Vagina (tissue), 2 donors: ENCODE data around the gene B4GALT5.

Source experiments
- POLR2A ChIP-seq, 2 donors: fragments of 450-650 bp; IDR thresholded peaks; one replicate each; pipeline ENCODE4 v1.6.1; 2017; ENCODE audit warnings: antibody characterized with exemption in 2 of 2, mild to moderate bottlenecking in 2 of 2, moderate library complexity in 2 of 2
- TF ChIP-seq, protein P1 (sequence below), 3 experiments: fragments of 450-650 bp in 2 of 3; fragments of 200-600 bp in 1 of 3; sonication (generic) in 1 of 3; IDR thresholded peaks; one replicate each; pipeline ENCODE4 v1.5.1; 2017 to 2019; ENCODE audit warnings: antibody characterized with exemption in 3 of 3, mild to moderate bottlenecking in 2 of 3, moderate library complexity in 2 of 3

- TF ChIP-seq, protein P1, sequence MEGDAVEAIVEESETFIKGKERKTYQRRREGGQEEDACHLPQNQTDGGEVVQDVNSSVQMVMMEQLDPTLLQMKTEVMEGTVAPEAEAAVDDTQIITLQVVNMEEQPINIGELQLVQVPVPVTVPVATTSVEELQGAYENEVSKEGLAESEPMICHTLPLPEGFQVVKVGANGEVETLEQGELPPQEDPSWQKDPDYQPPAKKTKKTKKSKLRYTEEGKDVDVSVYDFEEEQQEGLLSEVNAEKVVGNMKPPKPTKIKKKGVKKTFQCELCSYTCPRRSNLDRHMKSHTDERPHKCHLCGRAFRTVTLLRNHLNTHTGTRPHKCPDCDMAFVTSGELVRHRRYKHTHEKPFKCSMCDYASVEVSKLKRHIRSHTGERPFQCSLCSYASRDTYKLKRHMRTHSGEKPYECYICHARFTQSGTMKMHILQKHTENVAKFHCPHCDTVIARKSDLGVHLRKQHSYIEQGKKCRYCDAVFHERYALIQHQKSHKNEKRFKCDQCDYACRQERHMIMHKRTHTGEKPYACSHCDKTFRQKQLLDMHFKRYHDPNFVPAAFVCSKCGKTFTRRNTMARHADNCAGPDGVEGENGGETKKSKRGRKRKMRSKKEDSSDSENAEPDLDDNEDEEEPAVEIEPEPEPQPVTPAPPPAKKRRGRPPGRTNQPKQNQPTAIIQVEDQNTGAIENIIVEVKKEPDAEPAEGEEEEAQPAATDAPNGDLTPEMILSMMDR (IDR thresholded peaks at IDR 0.05) = no peak
- no peak for TF ChIP-seq POLR2A (IDR thresholded peaks at IDR 0.05)
These were observed 99.2 kb downstream of the B4GALT5 start for GRCh38 chr20:49614338-49615050.
